Pons (tissue), 1 donor: ENCODE measurements around the gene STMP1.
A peak's percentile ranks its signal among the peaks of the same experiment; 100 is the strongest.
"Not testable (repeated sequence)": the region's sequence is repeated elsewhere in the genome, so short reads cannot be mapped to it uniquely, and the experiment has no call there.

Source experiments
- DNase-seq: peaks from one replicate; pipeline ENCODE4 v3.0.0-alpha.2; 2016; ENCODE audit warnings: low spot score

STMP1 gene

GRCh38 chr7:135662373-135663114, at the start of gene STMP1:
TSS of gene STMP1 (plus strand) at chr7:135662514.
- DNase-seq, result peak; percentile 92

GRCh38 chr7:135616136-135616535, 46.2 kb upstream of the STMP1 start:
- no peak for DNase-seq

- DNase-seq, result no peak
Measured at GRCh38 chr7:135617781-135618180, 44.5 kb upstream of the STMP1 start.

GRCh38 chr7:135618510-135618909, 43.8 kb upstream of the STMP1 start:
- no peak for DNase-seq

GRCh38 chr7:135620447-135620846, 41.9 kb upstream of the STMP1 start:
- no peak for DNase-seq

GRCh38 chr7:135620980-135621850, 41.1 kb upstream of the STMP1 start:
- peak; percentile 92 for DNase-seq

GRCh38 chr7:135634191-135634878, 28.0 kb upstream of the STMP1 start:
- no peak for DNase-seq

GRCh38 chr7:135639690-135640089, 22.6 kb upstream of the STMP1 start:
- DNase-seq, result not testable (repeated sequence)

GRCh38 chr7:135644154-135644553, 18.2 kb upstream of the STMP1 start:
- DNase-seq, result no peak

- DNase-seq, result no peak
Measured at GRCh38 chr7:135644729-135645128, 17.6 kb upstream of the STMP1 start.

- peak; percentile 79 for DNase-seq
Measured at GRCh38 chr7:135645296-135645904, 16.9 kb upstream of the STMP1 start.

- no peak for DNase-seq
Measured at GRCh38 chr7:135647755-135648154, 14.6 kb upstream of the STMP1 start.

GRCh38 chr7:135648235-135648634, 14.1 kb upstream of the STMP1 start:
- DNase-seq, result no peak

GRCh38 chr7:135650831-135651573, 11.3 kb upstream of the STMP1 start:
- DNase-seq, result no peak

GRCh38 chr7:135653340-135654080, 8.8 kb upstream of the STMP1 start:
- no peak for DNase-seq

- DNase-seq, result no peak
Measured at GRCh38 chr7:135658564-135658963, 3.8 kb upstream of the STMP1 start.

- DNase-seq, result no peak
Measured at GRCh38 chr7:135659159-135659846, 3.0 kb upstream of the STMP1 start.

- DNase-seq, result no peak
Measured at GRCh38 chr7:135661311-135662122, 797 bp upstream of the STMP1 start.

- no peak for DNase-seq
Measured at GRCh38 chr7:135662123-135662372, 266 bp upstream of the STMP1 start.
